Stimulated activated naive CD4-positive, alpha-beta T cell treated with Interleukin-2 at 50 U/mL for 16 hours (primary cell): ENCODE data around the gene RPL7L1.
"Not testable (repeated sequence)": the region's sequence is repeated elsewhere in the genome, so short reads cannot be mapped to it uniquely, and the experiment has no call there.

Source experiments
- DNase-seq: peaks from one replicate; lab custom pipeline; 2025; lab: John Stamatoyannopoulos, UW

Gene RPL7L1

GRCh38 chr6:42879372-42880239, at the start of gene RPL7L1:
Gene RPL7L1 (plus strand): TSS chr6:42879616. CDS start chr6:42879911, 295 bp downstream.
- DNase-seq = peak; percentile 80

- no peak for DNase-seq
Observed at GRCh38 chr6:42831237-42831636, 48.2 kb upstream of the RPL7L1 start.

- no peak for DNase-seq
Observed at GRCh38 chr6:42834056-42834455, 45.4 kb upstream of the RPL7L1 start.

- DNase-seq = no peak
Observed at GRCh38 chr6:42841844-42842584, 37.4 kb upstream of the RPL7L1 start.

- no peak for DNase-seq
Observed at GRCh38 chr6:42845327-42845694, 34.1 kb upstream of the RPL7L1 start.

GRCh38 chr6:42846505-42846904, 32.9 kb upstream of the RPL7L1 start:
- DNase-seq = no peak

- no peak for DNase-seq
Observed at GRCh38 chr6:42848700-42849099, 30.7 kb upstream of the RPL7L1 start.

GRCh38 chr6:42851599-42851998, 27.8 kb upstream of the RPL7L1 start:
- no peak for DNase-seq

- DNase-seq = no peak
Observed at GRCh38 chr6:42860036-42860435, 19.4 kb upstream of the RPL7L1 start.

- DNase-seq = no peak
Observed at GRCh38 chr6:42860481-42860880, 18.9 kb upstream of the RPL7L1 start.

GRCh38 chr6:42864602-42865001, 14.8 kb upstream of the RPL7L1 start:
- no peak for DNase-seq

GRCh38 chr6:42870145-42870936, 9.1 kb upstream of the RPL7L1 start:
- DNase-seq = no peak

- DNase-seq = no peak
Observed at GRCh38 chr6:42871711-42872110, 7.7 kb upstream of the RPL7L1 start.

GRCh38 chr6:42873313-42873712, 6.1 kb upstream of the RPL7L1 start:
- DNase-seq = no peak

GRCh38 chr6:42877695-42878094, 1.7 kb upstream of the RPL7L1 start:
- DNase-seq = no peak

GRCh38 chr6:42880240-42880817, 913 bp downstream of the RPL7L1 start:
- DNase-seq = not testable (repeated sequence)

GRCh38 chr6:42880871-42881270, 1.5 kb downstream of the RPL7L1 start:
- not testable (repeated sequence) for DNase-seq

GRCh38 chr6:42885702-42886101, 6.3 kb downstream of the RPL7L1 start:
- DNase-seq = no peak

- DNase-seq = not testable (repeated sequence)
Observed at GRCh38 chr6:42888201-42888600, 8.8 kb downstream of the RPL7L1 start.

GRCh38 chr6:42889815-42890214, 10.4 kb downstream of the RPL7L1 start:
- no peak for DNase-seq

- peak; percentile 91 for DNase-seq
Observed at GRCh38 chr6:42890311-42891198, 11.1 kb downstream of the RPL7L1 start.
